HCT116 (cell line): Measurements from ENCODE around the gene PROSER2. TPM values are rescaled to one million over a fixed set of nuclear protein-coding genes. Genes with fewer than 3 reads are reported as not detected.

Source experiments
- ATAC-seq: fragments of 200-7000 bp; cut with Tn5 transposase; 2 replicates; pipeline ENCODE4 v1.9.1; 2020; ENCODE audit warnings: mild to moderate bottlenecking, moderate library complexity
- BruUV-seq: library from RNA; stranded (reverse); fragments of 400-500 nt; replicated peaks from 2 replicates; lab custom pipeline; 2021; lab: Mats Ljungman, UMichigan
- CTCF ChIA-PET: fragments of 300-600 bp; sonication (Branson Sonifier 250); formaldehyde crosslinking; loops from one replicate; lab custom pipeline; 2021; ENCODE audit warnings: antibody characterized with exemption; lab: Charles Lee
- POLR2A ChIA-PET: fragments of 300-600, 350-600 bp; sonication (Branson Sonifier 250); formaldehyde crosslinking; loops from one replicate; lab custom pipeline; 2021; ENCODE audit warnings: antibody characterized with exemption; lab: Charles Lee
- RAD21 ChIA-PET, 2 experiments: fragments of 300-600 bp; sonication (Branson Sonifier 250); formaldehyde crosslinking; loops; one replicate each; lab custom pipeline; 2023; ENCODE audit warnings: low total read pairs in 2 of 2; ENCODE audit not compliant: uncharacterized antibody in 2 of 2, unreplicated experiment in 2 of 2, low non-redundant PET in 1 of 2; lab: Charles Lee
- DNase-seq: peaks from one replicate; pipeline ENCODE4 v3.0.0-alpha.2; 2010; ENCODE audit warnings: low read depth, low spot score
- H2AFZ ChIP-seq: fragments of 200-600 bp; shearing (Covaris generic), sonication (generic); 2 replicates; pipeline ENCODE4 v1.6.1; 2017; ENCODE audit warnings: low read depth, mixed run types, mixed read lengths, antibody characterized with exemption, low read length; ENCODE audit not compliant: poor library complexity, severe bottlenecking
- H3K27ac ChIP-seq: 2 replicates; pipeline ENCODE4 v1.5.1; 2012; ENCODE audit warnings: low read depth, low read length
- H3K27me3 ChIP-seq: fragments of 200-600 bp; sonication (generic); 2 replicates; pipeline ENCODE4 v1.6.1; 2016; ENCODE audit warnings: mixed run types, low read length, mixed read lengths; ENCODE audit not compliant: insufficient read depth
- H3K36me3 ChIP-seq, 2 experiments: fragments of 200-500 bp in 1 of 2; fragments of 200-600 bp in 1 of 2; sonication (Bioruptor generic) in 1 of 2; sonication (generic) in 1 of 2; 2 replicates each; pipeline versions ENCODE4 v1.5.1 to v1.6.1; 2014 to 2016; ENCODE audit warnings: low read length in 2 of 2, inconsistent platforms in 1 of 2, mixed read lengths in 1 of 2, mixed run types in 1 of 2; ENCODE audit not compliant: insufficient read depth in 2 of 2, control insufficient read depth in 1 of 2
- H3K4me1 ChIP-seq, 2 experiments: fragments of 200-600 bp in 1 of 2; sonication (generic) in 1 of 2; 2 replicates each; pipeline versions ENCODE4 v1.5.1 to v1.6.1; 2012 to 2017; ENCODE audit warnings: low read length in 2 of 2, inconsistent platforms in 1 of 2, mild to moderate bottlenecking in 1 of 2, mixed read lengths in 1 of 2, mixed run types in 1 of 2, moderate library complexity in 1 of 2; ENCODE audit not compliant: insufficient read depth in 2 of 2, control insufficient read depth in 1 of 2
- H3K4me2 ChIP-seq: fragments of 200-600 bp; sonication (generic); 2 replicates; pipeline ENCODE4 v1.6.1; 2017; ENCODE audit warnings: mixed run types, low read length, mixed read lengths
- H3K4me3 ChIP-seq, 2 experiments: fragments of 200-600 bp in 1 of 2; sonication (generic) in 1 of 2; replicated peaks in 1 of 2; 2 replicates each; pipeline ENCODE4 v1.5.1; 2011 to 2016; ENCODE audit warnings: low read length in 2 of 2, control low read depth in 1 of 2, low read depth in 1 of 2, mild to moderate bottlenecking in 1 of 2, mixed read lengths in 1 of 2, mixed run types in 1 of 2
- H3K79me2 ChIP-seq: fragments of 200-600 bp; sonication (generic); 2 replicates; pipeline ENCODE4 v1.6.1; 2017; ENCODE audit warnings: mild to moderate bottlenecking, mixed run types, low read length, moderate library complexity, mixed read lengths; ENCODE audit not compliant: insufficient read depth
- H3K9ac ChIP-seq: fragments of 200-600 bp; sonication (generic); 2 replicates; pipeline ENCODE4 v1.6.1; 2016; ENCODE audit warnings: low read length, mixed read lengths
- H3K9me2 ChIP-seq: fragments of 200-600 bp; sonication (generic), shearing (Covaris generic); 2 replicates; pipeline ENCODE4 v1.6.1; 2017; ENCODE audit warnings: mixed run types, mild to moderate bottlenecking, moderate library complexity; ENCODE audit not compliant: insufficient read depth
- H3K9me3 ChIP-seq, 2 experiments: fragments of 200-500 bp in 1 of 2; fragments of 200-600 bp in 1 of 2; sonication (Bioruptor generic) in 1 of 2; sonication (generic) in 1 of 2; 2 replicates each; pipeline ENCODE4 v1.6.1; 2014 to 2017; ENCODE audit warnings: low read length in 2 of 2, mixed read lengths in 2 of 2, inconsistent platforms in 1 of 2, low read depth in 1 of 2, mild to moderate bottlenecking in 1 of 2, mixed run types in 1 of 2, moderate library complexity in 1 of 2; ENCODE audit not compliant: control insufficient read depth in 1 of 2, insufficient read depth in 1 of 2
- H4K20me1 ChIP-seq: fragments of 200-600 bp; sonication (generic), shearing (Covaris generic); 2 replicates; pipeline ENCODE4 v1.6.1; 2017; ENCODE audit warnings: mixed run types, mild to moderate bottlenecking, moderate library complexity; ENCODE audit not compliant: insufficient read depth
- ATF3 ChIP-seq: IDR thresholded peaks from 2 replicates; pipeline ENCODE4 v1.6.1; 2012
- CBX3 ChIP-seq: IDR thresholded peaks from 2 replicates; pipeline ENCODE4 v1.6.1; 2012; ENCODE audit warnings: low read depth
- CTCF ChIP-seq, 3 experiments: fragments of 200-600 bp in 1 of 3; sonication (generic) in 1 of 3; IDR thresholded peaks in 2 of 3; conservative IDR thresholded peaks in 1 of 3; 2 replicates each; pipeline ENCODE4 v1.5.1; 2012 to 2017; ENCODE audit warnings: low read depth in 2 of 3, low read length in 2 of 3, antibody characterized with exemption in 1 of 3, borderline replicate concordance in 1 of 3, control low read depth in 1 of 3, mild to moderate bottlenecking in 1 of 3, mixed read lengths in 1 of 3, mixed run types in 1 of 3, moderate library complexity in 1 of 3; ENCODE audit not compliant: insufficient read depth in 1 of 3
- POLR2AphosphoS5 ChIP-seq: IDR thresholded peaks from 2 replicates; pipeline ENCODE4 v1.6.1; 2011; ENCODE audit warnings: mild to moderate bottlenecking, low read depth, low read length, moderate library complexity
- REST ChIP-seq: IDR thresholded peaks from 2 replicates; pipeline ENCODE4 v1.6.1; 2012; ENCODE audit warnings: low read depth
- SP1 ChIP-seq: IDR thresholded peaks from 2 replicates; pipeline ENCODE4 v1.6.1; 2012; ENCODE audit warnings: low read depth
- YY1 ChIP-seq: IDR thresholded peaks from 2 replicates; pipeline ENCODE4 v1.6.1; 2011; ENCODE audit warnings: low read length, low read depth, moderate library complexity, mild to moderate bottlenecking; ENCODE audit not compliant: insufficient replicate concordance; ENCODE audit errors: extremely low read depth
- ZBTB33 ChIP-seq: IDR thresholded peaks from 2 replicates; pipeline ENCODE4 v1.6.1; 2011; ENCODE audit warnings: mild to moderate bottlenecking, low read length, moderate library complexity; ENCODE audit not compliant: insufficient replicate concordance; ENCODE audit errors: extremely low read depth
- intact Hi-C: fragments of 100-400 bp; cut with micrococcal nuclease; formaldehyde crosslinking; loops from 2 replicates; pipeline ENCODE4 v1.10.0; 2022
- total RNA-seq: library from RNA; stranded (reverse); gene quantifications from one replicate; pipeline ENCODE4 v1.2.1, GENCODE V29; 2021; ENCODE audit not compliant: unreplicated experiment

The PROSER2 gene
- total RNA-seq, 1 experiment from 2014 or later: 46.2 TPM

- no peak for TF ChIP-seq REST
- TF ChIP-seq POLR2AphosphoS5: no peak
These were observed 27.8 kb upstream of the PROSER2 start (continued) for GRCh38 chr10:11795101-11795920.

- H3K9ac ChIP-seq: no peak overlapping the region
- POLR2A ChIA-PET: interaction anchor here (1.4 kb wide), 1 partner anchor 24 kb away, joined by 3 read pairs; no protein-coding TSS in a partner anchor
- no peak overlapping the region for H2AFZ ChIP-seq
- H4K20me1 ChIP-seq: no peaks in the 10 kb centered on the region
- intact Hi-C loops: loop anchor here (10.0 kb wide), 1 partner anchor 918 kb away; no protein-coding TSS in a partner anchor
- CTCF ChIA-PET: interaction anchor here (1.2 kb wide), 1 partner anchor 190 kb away, joined by 4 read pairs; no protein-coding TSS in a partner anchor
- RAD21 ChIA-PET: interaction anchor here in 1 of 2 experiments (0.6 kb wide), 1 partner anchor 315 kb away, joined by 3 read pairs; no protein-coding TSS in a partner anchor
- no peak for ATAC-seq
- no peak overlapping the region for H3K27ac ChIP-seq
- DNase-seq: no peak
- H3K27me3 ChIP-seq: no peaks in the 10 kb centered on the region
- H3K79me2 ChIP-seq: no peaks in the 10 kb centered on the region
- no peaks in the 10 kb centered on the region for H3K36me3 ChIP-seq
- H3K9me2 ChIP-seq: no peaks in the 10 kb centered on the region
- no peak overlapping the region for H3K4me3 ChIP-seq
- peaks cover 14 to 45% of the 10 kb centered on the region in 2 experiments for H3K4me1 ChIP-seq
- no TSS peak for BruUV-seq
- no peak overlapping the region for H3K4me2 ChIP-seq
- no peaks in the 10 kb centered on the region for H3K9me3 ChIP-seq
- no peak for TF ChIP-seq CTCF (IDR thresholded peaks at IDR 0.05 in 2 of 3, conservative IDR thresholded peaks at IDR 0.05 in 1 of 3; ENCODE audit: borderline replicate concordance in 1 of 3, insufficient read depth in 1 of 3, low read depth in 2 of 3, low read length in 2 of 3)
- no peak for TF ChIP-seq SP1
- TF ChIP-seq REST: no peak
- TF ChIP-seq ZBTB33: no peak
- no peak for TF ChIP-seq YY1
- no peak for TF ChIP-seq ATF3
- TF ChIP-seq CBX3: no peak
- TF ChIP-seq POLR2AphosphoS5: no peak
These were observed 26.7 kb upstream of the PROSER2 start for GRCh38 chr10:11796474-11796873.
